Measurements from ENCODE around the gene TXNRD1. TPM values are rescaled to one million over a fixed set of nuclear protein-coding genes. Genes with fewer than 3 reads are reported as not detected.
"Not testable (repeated sequence)": the region's sequence is repeated elsewhere in the genome, so short reads cannot be mapped to it uniquely, and the experiment has no call there.

The TXNRD1 gene
- total RNA-seq, 1 donor from 2014 or later, result 72.0 TPM

DNA sequence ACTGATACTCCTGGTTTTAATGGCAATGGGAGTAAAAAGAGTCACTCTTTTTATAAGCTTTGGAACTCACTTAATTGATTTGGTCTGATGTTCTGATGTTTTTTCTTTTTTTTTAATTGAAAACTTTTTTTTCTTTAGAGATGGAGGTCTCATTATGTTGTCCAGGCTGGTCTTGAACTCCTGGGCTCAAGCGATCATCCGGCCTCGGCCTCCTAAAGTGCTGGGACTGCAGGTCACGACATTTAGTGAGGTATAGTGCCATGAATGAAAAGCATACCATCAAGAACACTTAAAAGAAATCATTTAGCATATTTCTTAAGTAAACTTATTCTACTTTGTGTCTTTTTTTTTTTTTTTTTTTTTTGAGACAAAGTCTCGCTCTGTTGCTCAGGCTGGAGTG is 75.3 kb downstream of the TXNRD1 start:
- H3K4me3 Mint-ChIP-seq, result no peak overlapping the region
- ATAC-seq (ENCODE audit: low read depth), result no peak
- no peaks in the 10 kb centered on the region for H3K27me3 Mint-ChIP-seq
- peaks cover 43% of the 10 kb centered on the region for H3K4me1 Mint-ChIP-seq
- TF ChIP-seq, protein P1, sequence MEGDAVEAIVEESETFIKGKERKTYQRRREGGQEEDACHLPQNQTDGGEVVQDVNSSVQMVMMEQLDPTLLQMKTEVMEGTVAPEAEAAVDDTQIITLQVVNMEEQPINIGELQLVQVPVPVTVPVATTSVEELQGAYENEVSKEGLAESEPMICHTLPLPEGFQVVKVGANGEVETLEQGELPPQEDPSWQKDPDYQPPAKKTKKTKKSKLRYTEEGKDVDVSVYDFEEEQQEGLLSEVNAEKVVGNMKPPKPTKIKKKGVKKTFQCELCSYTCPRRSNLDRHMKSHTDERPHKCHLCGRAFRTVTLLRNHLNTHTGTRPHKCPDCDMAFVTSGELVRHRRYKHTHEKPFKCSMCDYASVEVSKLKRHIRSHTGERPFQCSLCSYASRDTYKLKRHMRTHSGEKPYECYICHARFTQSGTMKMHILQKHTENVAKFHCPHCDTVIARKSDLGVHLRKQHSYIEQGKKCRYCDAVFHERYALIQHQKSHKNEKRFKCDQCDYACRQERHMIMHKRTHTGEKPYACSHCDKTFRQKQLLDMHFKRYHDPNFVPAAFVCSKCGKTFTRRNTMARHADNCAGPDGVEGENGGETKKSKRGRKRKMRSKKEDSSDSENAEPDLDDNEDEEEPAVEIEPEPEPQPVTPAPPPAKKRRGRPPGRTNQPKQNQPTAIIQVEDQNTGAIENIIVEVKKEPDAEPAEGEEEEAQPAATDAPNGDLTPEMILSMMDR (IDR thresholded peaks at IDR 0.05), result no peak
- ChIA-PET CTCF (interaction anchor here (0.7 kb wide), 1 partner anchor 762 kb away, joined by 3 read pairs; no protein-coding TSS in a partner anchor), POLR2A (interaction anchor here (0.6 to 0.7 kb wide), 2 partner anchors 13 to 44 kb away, joined by 3 to 4 read pairs; partner anchors contain the start of gene EID3)
- peaks cover 54% of the 10 kb centered on the region for H3K36me3 Mint-ChIP-seq (ENCODE audit: low read depth)
- H3K27ac Mint-ChIP-seq, result no peak overlapping the region
- intact Hi-C loops (cut with micrococcal nuclease), result no loop called here
- no peak for DNase-seq
- no peaks in the 10 kb centered on the region for H3K9me3 Mint-ChIP-seq

DNA sequence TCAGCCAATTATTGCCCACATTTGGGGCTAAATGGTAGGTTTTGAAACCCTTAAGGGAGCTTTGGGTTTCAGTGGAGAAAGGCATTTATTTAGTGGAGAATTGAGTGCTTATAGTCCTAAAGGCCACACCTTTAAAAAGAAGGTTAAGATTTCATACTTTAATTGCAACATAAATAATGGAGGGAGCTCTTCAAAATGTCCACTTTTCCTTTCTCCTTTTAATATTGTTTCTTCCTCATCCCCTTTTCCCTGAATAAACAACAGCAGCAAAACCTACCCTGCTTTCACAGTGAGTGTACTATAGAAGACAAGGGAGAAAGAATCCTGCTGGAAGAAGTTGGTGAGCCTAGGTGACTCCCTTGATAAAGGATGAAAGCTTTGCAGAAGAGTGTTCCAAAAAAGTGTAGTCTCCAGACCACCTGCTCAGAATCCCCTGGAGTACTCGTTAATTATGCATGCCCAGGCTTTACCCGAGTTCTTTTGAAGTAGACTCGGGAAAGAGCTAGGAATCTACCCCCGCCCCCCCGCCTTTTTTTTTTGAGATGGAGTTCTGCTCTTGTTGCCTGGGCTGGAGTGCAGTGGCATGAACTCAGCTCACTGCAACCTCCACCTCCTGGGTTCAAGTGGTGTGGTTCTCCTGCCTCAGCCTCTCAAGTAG is 76.4 kb downstream of the TXNRD1 start:
- Mint-ChIP-seq H3K4me3 (no peak overlapping the region), H3K27ac (no peak overlapping the region), H3K4me1 (peaks cover 32% of the 10 kb centered on the region), H3K9me3 (no peaks in the 10 kb centered on the region), H3K27me3 (no peaks in the 10 kb centered on the region), H3K36me3 (ENCODE audit: low read depth) (peaks cover 55% of the 10 kb centered on the region)
- ATAC-seq (ENCODE audit: low read depth) (no peak), DNase-seq (no peak)
- POLR2A ChIA-PET, result interaction anchor here (0.6 to 1.2 kb wide), 2 partner anchors 11 to 390 kb away, joined by 3 read pairs; partner anchors contain the start of gene EID3
- intact Hi-C loops (cut with micrococcal nuclease), result no loop called here
- TF ChIP-seq, protein P1 (IDR thresholded peaks at IDR 0.05), result no peak
- CTCF ChIA-PET, result interaction anchor here (1.3 kb wide), 1 partner anchor 76 kb away, joined by 3 read pairs; the partner anchor contains the start of gene TXNRD1

DNA sequence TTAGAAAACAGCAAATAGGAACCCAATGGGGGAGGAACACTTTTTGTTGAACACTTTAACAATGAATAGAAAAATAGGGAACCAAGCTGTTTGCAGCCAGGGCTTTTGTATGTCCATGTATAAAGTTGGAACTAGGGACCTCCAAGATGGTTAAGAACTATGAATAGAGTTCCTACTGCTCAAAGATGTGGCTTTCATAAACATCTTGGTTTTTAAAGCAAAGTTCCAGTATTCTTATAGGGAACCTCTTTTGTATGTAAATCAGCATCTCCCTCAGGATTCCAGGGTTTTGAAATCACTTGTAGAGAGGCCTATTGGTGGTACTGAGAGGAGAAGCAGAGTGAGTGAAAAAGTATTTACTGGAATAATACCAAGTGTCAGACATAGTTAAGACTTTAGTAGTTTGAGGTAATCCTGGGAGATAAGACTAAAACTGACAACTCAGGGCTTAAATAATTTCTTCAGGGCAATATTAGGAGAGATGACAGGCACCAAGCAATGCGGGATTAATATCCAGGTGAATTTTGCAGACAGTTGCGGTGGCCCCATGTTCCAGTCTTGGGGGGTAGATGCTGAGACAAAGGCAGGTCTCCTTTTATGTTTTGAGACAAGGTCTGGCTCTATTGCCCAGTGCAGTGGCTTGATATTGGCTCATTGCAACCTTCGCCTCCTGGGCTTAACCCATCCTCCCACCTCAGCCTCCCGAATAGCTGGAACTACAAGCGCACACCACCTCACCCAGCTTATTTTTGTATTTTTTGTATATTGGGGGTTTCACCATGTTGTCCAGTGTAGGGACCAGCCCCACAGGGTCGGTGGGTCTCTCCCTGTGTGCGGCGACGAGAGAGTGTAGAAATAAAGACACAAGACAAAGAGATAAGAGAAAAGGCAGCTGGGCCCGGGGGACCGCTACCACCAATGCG is 77.6 kb downstream of the TXNRD1 start:
- H3K4me1 Mint-ChIP-seq, result peaks cover 21% of the 10 kb centered on the region
- ATAC-seq (ENCODE audit: low read depth), result no peak
- H3K27ac Mint-ChIP-seq, result no peak overlapping the region
- H3K4me3 Mint-ChIP-seq, result no peak overlapping the region
- CTCF ChIA-PET, result interaction anchor here (0.6 kb wide), 1 partner anchor 77 kb away, joined by 4 read pairs; the partner anchor contains the start of gene TXNRD1
- peaks cover 59% of the 10 kb centered on the region for H3K36me3 Mint-ChIP-seq (ENCODE audit: low read depth)
- no peaks in the 10 kb centered on the region for H3K9me3 Mint-ChIP-seq
- POLR2A ChIA-PET, result interaction anchor here (0.6 to 1.2 kb wide), 2 partner anchors 10 to 28 kb away, joined by 3 read pairs; partner anchors contain the start of gene EID3
- intact Hi-C loops (cut with micrococcal nuclease), result no loop called here
- TF ChIP-seq, protein P1 (IDR thresholded peaks at IDR 0.05), result no peak
- DNase-seq, result no peak
- no peaks in the 10 kb centered on the region for H3K27me3 Mint-ChIP-seq

DNA sequence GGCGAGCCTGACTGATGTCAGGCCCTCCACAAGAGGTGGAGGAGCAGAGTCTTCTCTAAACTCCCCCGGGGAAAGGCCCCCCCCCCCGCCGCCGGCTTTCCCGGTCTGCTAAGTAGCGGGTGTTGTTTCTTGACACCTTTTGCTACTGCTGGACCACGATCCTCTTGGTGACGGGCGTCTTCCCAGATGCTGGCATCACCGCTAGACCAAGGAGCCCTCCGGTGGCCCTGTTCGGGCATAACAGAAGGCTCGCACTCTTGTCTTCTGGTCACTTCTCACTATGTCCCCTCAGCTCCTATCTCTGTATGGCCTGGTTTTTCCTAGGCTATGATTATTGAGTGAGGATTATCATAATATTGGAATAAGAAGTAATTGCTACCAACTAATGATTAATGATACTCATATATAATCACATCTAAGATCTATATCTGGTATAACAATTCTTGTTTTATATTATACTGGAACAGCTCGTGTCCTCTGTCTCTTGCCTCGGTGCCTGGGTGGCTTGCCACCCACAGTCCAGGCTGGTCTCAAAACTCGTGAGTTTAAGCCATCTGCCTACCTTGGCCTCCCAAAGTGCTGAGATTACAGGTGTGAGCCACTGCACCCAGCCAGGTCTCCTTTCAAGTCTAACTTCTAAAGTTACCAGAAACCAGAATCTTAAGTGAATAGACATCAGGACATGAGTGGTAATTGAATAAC is 78.7 kb downstream of the TXNRD1 start:
- DNase-seq; H3K27ac Mint-ChIP-seq; ATAC-seq (ENCODE audit: low read depth); intact Hi-C loops (cut with micrococcal nuclease); H3K4me1 Mint-ChIP-seq; H3K27me3 Mint-ChIP-seq; H3K4me3 Mint-ChIP-seq; H3K9me3 Mint-ChIP-seq: not testable (repeated sequence)
- CTCF ChIA-PET, result interaction anchor here (1.0 kb wide), 1 partner anchor 10 kb away, joined by 3 read pairs; the partner anchor contains the start of gene EID3
- POLR2A ChIA-PET, result interaction anchor here (1.9 kb wide), 1 partner anchor 7 kb away, joined by 9 read pairs; no protein-coding TSS in a partner anchor
- H3K36me3 Mint-ChIP-seq (ENCODE audit: low read depth), result peaks cover 61% of the 10 kb centered on the region

Data from activated B cell treated with CpG ODN at 0.5 μM for 24 hours (primary cell).